Measurements from ENCODE around the gene AGAP2. TPM values are rescaled to one million over a fixed set of nuclear protein-coding genes. Genes with fewer than 3 reads are reported as not detected.

AGAP2 gene
- total RNA-seq, 6 donors from 2014 or later: 2.0 to 7.3 (median 5.8) TPM

- no peaks in the 10 kb centered on the region for H3K9me3 ChIP-seq
- H3K27ac ChIP-seq: peak within 1 kb of the TSS; percentile 92 to 98 (median 95)
- H3K27me3 ChIP-seq: peaks cover 0 to 4% (median 3%) of the 10 kb centered on the region in 4 donors
- TF ChIP-seq, protein P1, sequence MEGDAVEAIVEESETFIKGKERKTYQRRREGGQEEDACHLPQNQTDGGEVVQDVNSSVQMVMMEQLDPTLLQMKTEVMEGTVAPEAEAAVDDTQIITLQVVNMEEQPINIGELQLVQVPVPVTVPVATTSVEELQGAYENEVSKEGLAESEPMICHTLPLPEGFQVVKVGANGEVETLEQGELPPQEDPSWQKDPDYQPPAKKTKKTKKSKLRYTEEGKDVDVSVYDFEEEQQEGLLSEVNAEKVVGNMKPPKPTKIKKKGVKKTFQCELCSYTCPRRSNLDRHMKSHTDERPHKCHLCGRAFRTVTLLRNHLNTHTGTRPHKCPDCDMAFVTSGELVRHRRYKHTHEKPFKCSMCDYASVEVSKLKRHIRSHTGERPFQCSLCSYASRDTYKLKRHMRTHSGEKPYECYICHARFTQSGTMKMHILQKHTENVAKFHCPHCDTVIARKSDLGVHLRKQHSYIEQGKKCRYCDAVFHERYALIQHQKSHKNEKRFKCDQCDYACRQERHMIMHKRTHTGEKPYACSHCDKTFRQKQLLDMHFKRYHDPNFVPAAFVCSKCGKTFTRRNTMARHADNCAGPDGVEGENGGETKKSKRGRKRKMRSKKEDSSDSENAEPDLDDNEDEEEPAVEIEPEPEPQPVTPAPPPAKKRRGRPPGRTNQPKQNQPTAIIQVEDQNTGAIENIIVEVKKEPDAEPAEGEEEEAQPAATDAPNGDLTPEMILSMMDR (IDR thresholded peaks at IDR 0.05): peak in 1 of 6 experiments; percentile 34
- TF ChIP-seq POLR2A (IDR thresholded peaks at IDR 0.05) (peak in 3 of 4 donors; percentile 47 to 72 (median 66)), EP300 (IDR thresholded peaks at IDR 0.05) (no peak), POLR2AphosphoS5 (IDR thresholded peaks at IDR 0.05) (peak; percentile 18 to 77)
- 1% methylated on average over 24 to 29 of the region's 29 CpGs for WGBS, 2 donors
- peaks cover 3 to 21% (median 15%) of the 10 kb centered on the region in 4 donors for H3K4me1 ChIP-seq
- H3K4me3 ChIP-seq: peak within 1 kb of the TSS; percentile 62 to 83 (median 72)
- DNase-seq (peak in 1 of 2 donors; percentile 99), ATAC-seq (ENCODE audit: low FRiP score in 2 of 2) (peak; percentile 96 to 97)
- peaks cover 9 to 39% (median 27%) of the 10 kb centered on the region in 4 donors for H3K36me3 ChIP-seq
Observed at GRCh38 chr12:57744777-57745484, 6.4 kb upstream of the AGAP2 start, which contains the start of gene TSPAN31. TSS of gene TSPAN31 (plus strand) at chr12:57745039. CDS start at chr12:57745155, 116 bp downstream.

DNA sequence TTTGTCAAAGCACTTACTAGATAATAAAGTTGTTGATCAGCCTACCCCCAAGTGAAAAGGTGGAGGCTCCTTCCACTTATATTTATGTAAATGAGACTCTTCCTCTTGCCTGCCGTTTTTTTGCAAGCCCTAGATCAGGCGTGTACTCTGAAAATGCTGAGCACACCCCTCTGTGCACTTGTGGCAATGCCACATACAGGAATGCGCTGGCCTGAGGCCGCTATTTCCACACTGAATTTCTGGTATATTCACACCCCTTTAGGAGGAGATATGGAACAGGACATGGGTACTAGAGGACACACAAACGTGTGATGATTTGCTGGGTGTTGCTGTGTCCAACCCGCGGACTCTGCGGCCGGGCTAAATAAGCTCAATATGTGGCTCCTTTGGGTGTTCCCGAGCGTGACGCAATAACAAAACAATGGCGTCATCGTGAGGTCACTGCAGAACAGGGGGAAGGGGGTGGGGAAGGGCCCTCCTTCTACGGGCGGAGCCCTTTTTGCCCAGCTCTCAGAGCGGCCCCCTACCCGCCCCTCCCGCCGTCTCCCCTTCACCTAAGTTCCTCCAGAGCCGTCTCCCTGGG is 5.7 kb upstream of the AGAP2 start:
- peak; percentile 83 to 84 for ATAC-seq (ENCODE audit: low FRiP score in 2 of 2)
- TF ChIP-seq, protein P1 (IDR thresholded peaks at IDR 0.05): no peak
- TF ChIP-seq POLR2A (IDR thresholded peaks at IDR 0.05): peak in 1 of 4 donors; percentile 15
- peak in 1 of 4 donors; percentile 21 for TF ChIP-seq EP300 (IDR thresholded peaks at IDR 0.05)
- peak in 1 of 2 donors; percentile 58 for TF ChIP-seq POLR2AphosphoS5 (IDR thresholded peaks at IDR 0.05)
- Histone ChIP-seq H3K36me3 (peaks cover 9 to 32% (median 24%) of the 10 kb centered on the region in 4 donors), H3K4me3 (peak overlapping the region in 3 of 4 donors; percentile 62 to 83 (median 79)), H3K27me3 (peaks cover 0 to 9% (median 4%) of the 10 kb centered on the region in 4 donors), H3K27ac (peak overlapping the region; percentile 92 to 98 (median 95)), H3K9me3 (no peaks in the 10 kb centered on the region), H3K4me1 (peaks cover 3 to 23% (median 15%) of the 10 kb centered on the region in 4 donors)
- DNase-seq: peak; percentile 72 to 75
- WGBS, 2 donors: 5 to 13% methylated on average over 21 of the region's 21 CpGs

- peaks cover 4 to 28% (median 18%) of the 10 kb centered on the region in 4 donors for H3K4me1 ChIP-seq
- H3K27ac ChIP-seq: peak overlapping the region in 1 of 4 donors; percentile 92
- ATAC-seq (ENCODE audit: low FRiP score in 2 of 2): no peak
- 83 to 84% methylated on average over 2 of the region's 2 CpGs for WGBS, 2 donors
- H3K4me3 ChIP-seq: peak overlapping the region in 1 of 4 donors; percentile 62
- H3K36me3 ChIP-seq: peaks cover 9 to 27% (median 19%) of the 10 kb centered on the region in 4 donors
- TF ChIP-seq POLR2AphosphoS5 (IDR thresholded peaks at IDR 0.05) (no peak), POLR2A (IDR thresholded peaks at IDR 0.05) (no peak), EP300 (IDR thresholded peaks at IDR 0.05) (no peak)
- TF ChIP-seq, protein P1 (IDR thresholded peaks at IDR 0.05): no peak
- H3K27me3 ChIP-seq: peaks cover 0 to 14% (median 5%) of the 10 kb centered on the region in 4 donors
- DNase-seq: no peak
- no peaks in the 10 kb centered on the region for H3K9me3 ChIP-seq
Observed at GRCh38 chr12:57743769-57744168, 5.2 kb upstream of the AGAP2 start.

GRCh38 chr12:57741844-57742738 is 3.5 kb upstream of the AGAP2 start:
- DNase-seq: peak; percentile 61 to 75
- no peak for ATAC-seq (ENCODE audit: low FRiP score in 2 of 2)
- TF ChIP-seq, protein P1 (IDR thresholded peaks at IDR 0.05): peak in 1 of 6 experiments; percentile 10
- no peak for TF ChIP-seq EP300 (IDR thresholded peaks at IDR 0.05)

More at GRCh38 chr12:57741844-57742738, 3.5 kb upstream of the AGAP2 start:
- Histone ChIP-seq H3K9me3 (no peaks in the 10 kb centered on the region), H3K27ac (peak overlapping the region in 3 of 4 donors; percentile 57 to 80 (median 71)), H3K27me3 (peaks cover 1 to 31% (median 16%) of the 10 kb centered on the region in 4 donors), H3K4me1 (peaks cover 19 to 45% (median 35%) of the 10 kb centered on the region in 4 donors), H3K4me3 (peak overlapping the region in 3 of 4 donors; percentile 33 to 47 (median 46)), H3K36me3 (peaks cover 0 to 10% (median 3%) of the 10 kb centered on the region in 4 donors)
- WGBS, 2 donors: 37 to 52% methylated on average over 9 to 14 of the region's 14 CpGs
